ENCODE measurements around the gene CLDN14. TPM values are rescaled to one million over a fixed set of nuclear protein-coding genes. Genes with fewer than 3 reads are reported as not detected.

CLDN14 gene
- polyA plus RNA-seq, 4 donors: 0.09 TPM; not detected in 3

DNA sequence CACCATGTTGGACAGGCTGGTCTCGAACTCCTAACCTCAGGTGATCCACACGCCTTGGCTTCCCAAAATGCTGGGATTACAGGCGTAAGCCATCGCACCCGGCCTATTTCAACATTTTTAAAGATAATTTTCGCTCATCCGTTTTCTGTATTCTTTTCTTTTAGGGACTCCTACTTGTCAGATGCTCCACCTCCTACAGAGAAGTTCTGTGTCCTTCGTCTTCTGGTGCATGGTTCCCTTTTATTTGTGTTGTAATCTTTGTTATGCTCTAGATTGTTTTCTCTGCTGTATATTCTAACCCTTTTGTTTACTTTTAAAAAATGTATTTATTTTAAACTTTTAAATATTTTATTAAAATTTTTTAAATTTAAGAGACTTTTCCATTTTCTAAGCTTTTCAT lies 28.4 kb downstream of the CLDN14 start:
- DNase-seq (no peak), FAIRE-seq (no peak)
- Histone ChIP-seq H3K27me3 (ENCODE audit: control insufficient read depth in 3 of 3, insufficient read depth in 3 of 3, low read length in 3 of 3) (no peaks in the 10 kb centered on the region), H3K4me3 (ENCODE audit: low read depth in 1 of 3, low read length in 3 of 3) (no peak overlapping the region), H3K27ac (ENCODE audit: low read depth in 1 of 3, low read length in 2 of 3) (no peak overlapping the region), H3K36me3 (ENCODE audit: control insufficient read depth in 3 of 3, insufficient read depth in 2 of 3, low read depth in 1 of 3, low read length in 3 of 3) (no peaks in the 10 kb centered on the region), H3K4me1 (ENCODE audit: control insufficient read depth in 3 of 3, insufficient read depth in 2 of 3, low read depth in 1 of 3, low read length in 2 of 3) (no peaks in the 10 kb centered on the region), H3K9me3 (ENCODE audit: control insufficient read depth in 2 of 2, insufficient read depth in 1 of 2, low read depth in 1 of 2, low read length in 1 of 2) (no peaks in the 10 kb centered on the region)
- 92 to 93% (median 93%) methylated on average over 8 of the region's 8 CpGs for WGBS, 3 donors

DNA sequence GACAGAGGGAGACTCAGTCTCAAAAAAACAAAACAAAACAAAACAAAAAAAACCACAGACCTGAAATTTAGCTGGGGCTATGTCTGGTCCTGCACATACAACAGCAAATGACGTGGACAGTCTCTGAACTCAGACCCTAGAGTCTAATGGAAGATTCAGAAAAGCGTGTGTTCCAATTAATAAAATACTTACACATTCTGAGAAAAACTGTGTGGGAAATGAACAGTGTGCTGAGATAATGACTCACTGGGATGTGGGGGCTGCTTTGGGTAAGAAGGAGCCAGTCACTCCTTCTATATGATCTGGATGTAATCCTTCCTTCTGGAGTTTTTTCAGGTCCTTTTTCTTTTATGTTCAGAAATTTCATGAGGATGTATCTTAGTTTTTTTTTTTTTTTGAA lies 29.4 kb downstream of the CLDN14 start:
- no peak for FAIRE-seq
- Histone ChIP-seq H3K4me1 (ENCODE audit: control insufficient read depth in 3 of 3, insufficient read depth in 2 of 3, low read depth in 1 of 3, low read length in 2 of 3) (no peaks in the 10 kb centered on the region), H3K9me3 (ENCODE audit: control insufficient read depth in 2 of 2, insufficient read depth in 1 of 2, low read depth in 1 of 2, low read length in 1 of 2) (no peaks in the 10 kb centered on the region), H3K27me3 (ENCODE audit: control insufficient read depth in 3 of 3, insufficient read depth in 3 of 3, low read length in 3 of 3) (no peaks in the 10 kb centered on the region), H3K27ac (ENCODE audit: low read depth in 1 of 3, low read length in 2 of 3) (no peak overlapping the region), H3K36me3 (ENCODE audit: control insufficient read depth in 3 of 3, insufficient read depth in 2 of 3, low read depth in 1 of 3, low read length in 3 of 3) (no peaks in the 10 kb centered on the region), H3K4me3 (ENCODE audit: low read depth in 1 of 3, low read length in 3 of 3) (no peak overlapping the region)
- no peak for DNase-seq
- 53 to 80% (median 78%) methylated on average over 2 of the region's 2 CpGs for WGBS, 3 donors

DNA sequence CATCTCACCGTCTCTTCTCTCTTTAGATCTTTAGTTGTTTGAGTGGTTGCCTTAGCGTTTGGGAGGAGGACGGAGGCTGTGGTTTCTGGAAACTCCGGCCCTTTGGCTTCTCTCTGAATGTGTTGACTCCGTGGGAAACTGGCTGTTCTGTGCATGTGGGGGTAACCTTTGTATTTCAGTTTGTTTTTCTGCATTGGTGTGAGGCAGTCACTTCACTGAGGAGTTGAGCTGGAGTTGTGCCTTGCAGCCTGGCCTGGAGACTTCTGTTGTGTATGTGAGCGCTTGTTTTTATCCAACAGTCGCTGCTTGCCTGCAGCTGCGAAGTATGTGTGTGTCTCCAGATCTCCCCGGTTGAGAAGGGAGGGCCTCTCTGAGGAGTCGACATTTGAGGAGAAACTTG lies 33.6 kb downstream of the CLDN14 start:
- H3K4me3 ChIP-seq (ENCODE audit: low read depth in 1 of 3, low read length in 3 of 3): no peak overlapping the region
- no peaks in the 10 kb centered on the region for H3K4me1 ChIP-seq (ENCODE audit: control insufficient read depth in 3 of 3, insufficient read depth in 2 of 3, low read depth in 1 of 3, low read length in 2 of 3)
- 67 to 79% (median 71%) methylated on average over 10 of the region's 10 CpGs for WGBS, 3 donors
- H3K36me3 ChIP-seq (ENCODE audit: control insufficient read depth in 3 of 3, insufficient read depth in 2 of 3, low read depth in 1 of 3, low read length in 3 of 3): no peaks in the 10 kb centered on the region
- FAIRE-seq: no peak
- H3K27me3 ChIP-seq (ENCODE audit: control insufficient read depth in 3 of 3, insufficient read depth in 3 of 3, low read length in 3 of 3): no peaks in the 10 kb centered on the region
- H3K27ac ChIP-seq (ENCODE audit: low read depth in 1 of 3, low read length in 2 of 3): no peak overlapping the region
- no peaks in the 10 kb centered on the region for H3K9me3 ChIP-seq (ENCODE audit: control insufficient read depth in 2 of 2, insufficient read depth in 1 of 2, low read depth in 1 of 2, low read length in 1 of 2)
- no peak for DNase-seq

DNA sequence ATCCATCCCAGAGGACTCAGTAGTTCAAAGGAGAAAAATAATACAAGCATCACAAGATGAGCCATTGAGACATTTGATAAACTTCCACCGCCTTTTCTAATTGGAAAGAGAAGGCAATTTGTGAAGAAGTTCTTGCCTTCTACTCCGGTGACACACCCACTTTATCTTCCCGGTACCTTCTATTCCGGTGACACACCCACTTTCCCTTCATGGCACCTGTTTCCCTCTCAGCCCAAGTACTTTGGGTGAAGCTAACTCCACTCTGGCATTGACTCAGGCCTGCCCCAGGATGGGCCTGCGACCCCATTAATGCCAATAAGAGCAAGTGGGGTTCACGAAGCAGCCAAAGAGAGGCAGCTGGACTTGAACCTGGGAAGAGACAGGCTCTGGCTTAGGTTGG lies 38.2 kb downstream of the CLDN14 start:
- Histone ChIP-seq H3K4me1 (ENCODE audit: control insufficient read depth in 3 of 3, insufficient read depth in 2 of 3, low read depth in 1 of 3, low read length in 2 of 3) (no peaks in the 10 kb centered on the region), H3K36me3 (ENCODE audit: control insufficient read depth in 3 of 3, insufficient read depth in 2 of 3, low read depth in 1 of 3, low read length in 3 of 3) (no peaks in the 10 kb centered on the region), H3K27me3 (ENCODE audit: control insufficient read depth in 3 of 3, insufficient read depth in 3 of 3, low read length in 3 of 3) (no peaks in the 10 kb centered on the region), H3K9me3 (ENCODE audit: control insufficient read depth in 2 of 2, insufficient read depth in 1 of 2, low read depth in 1 of 2, low read length in 1 of 2) (no peaks in the 10 kb centered on the region), H3K4me3 (ENCODE audit: low read depth in 1 of 3, low read length in 3 of 3) (no peak overlapping the region), H3K27ac (ENCODE audit: low read depth in 1 of 3, low read length in 2 of 3) (no peak overlapping the region)
- DNase-seq (peak in 1 of 2 donors; percentile 26), FAIRE-seq (no peak)
- WGBS, 3 donors: 43 to 74% (median 63%) methylated on average over 6 of the region's 6 CpGs

- Histone ChIP-seq H3K27ac (ENCODE audit: low read depth in 1 of 3, low read length in 2 of 3) (no peak overlapping the region), H3K4me1 (ENCODE audit: control insufficient read depth in 3 of 3, insufficient read depth in 2 of 3, low read depth in 1 of 3, low read length in 2 of 3) (no peaks in the 10 kb centered on the region), H3K36me3 (ENCODE audit: control insufficient read depth in 3 of 3, insufficient read depth in 2 of 3, low read depth in 1 of 3, low read length in 3 of 3) (no peaks in the 10 kb centered on the region), H3K27me3 (ENCODE audit: control insufficient read depth in 3 of 3, insufficient read depth in 3 of 3, low read length in 3 of 3) (no peaks in the 10 kb centered on the region), H3K9me3 (ENCODE audit: control insufficient read depth in 2 of 2, insufficient read depth in 1 of 2, low read depth in 1 of 2, low read length in 1 of 2) (no peaks in the 10 kb centered on the region), H3K4me3 (ENCODE audit: low read depth in 1 of 3, low read length in 3 of 3) (no peak overlapping the region)
- FAIRE-seq (no peak), DNase-seq (no peak)
- WGBS, 3 donors: 26 to 42% (median 28%) methylated on average over 6 of the region's 6 CpGs
Measured at GRCh38 chr21:36437745-36438128, 42.2 kb downstream of the CLDN14 start.

GRCh38 chr21:36436829-36437744 lies 42.8 kb downstream of the CLDN14 start:
- no peak overlapping the region for H3K27ac ChIP-seq (ENCODE audit: low read depth in 1 of 3, low read length in 2 of 3)
- no peak overlapping the region for H3K4me3 ChIP-seq (ENCODE audit: low read depth in 1 of 3, low read length in 3 of 3)
- H3K36me3 ChIP-seq (ENCODE audit: control insufficient read depth in 3 of 3, insufficient read depth in 2 of 3, low read depth in 1 of 3, low read length in 3 of 3): no peaks in the 10 kb centered on the region
- no peaks in the 10 kb centered on the region for H3K27me3 ChIP-seq (ENCODE audit: control insufficient read depth in 3 of 3, insufficient read depth in 3 of 3, low read length in 3 of 3)
- FAIRE-seq (no peak), DNase-seq (no peak)
- no peaks in the 10 kb centered on the region for H3K4me1 ChIP-seq (ENCODE audit: control insufficient read depth in 3 of 3, insufficient read depth in 2 of 3, low read depth in 1 of 3, low read length in 2 of 3)
- H3K9me3 ChIP-seq (ENCODE audit: control insufficient read depth in 2 of 2, insufficient read depth in 1 of 2, low read depth in 1 of 2, low read length in 1 of 2): no peaks in the 10 kb centered on the region
- WGBS, 3 donors: 78 to 88% (median 82%) methylated on average over 5 of the region's 5 CpGs

- H3K4me3 ChIP-seq (ENCODE audit: low read depth in 1 of 3, low read length in 3 of 3): no peak overlapping the region
- H3K9me3 ChIP-seq (ENCODE audit: control insufficient read depth in 2 of 2, insufficient read depth in 1 of 2, low read depth in 1 of 2, low read length in 1 of 2): no peaks in the 10 kb centered on the region
- H3K36me3 ChIP-seq (ENCODE audit: control insufficient read depth in 3 of 3, insufficient read depth in 2 of 3, low read depth in 1 of 3, low read length in 3 of 3): no peaks in the 10 kb centered on the region
- no peak for FAIRE-seq
- no peaks in the 10 kb centered on the region for H3K27me3 ChIP-seq (ENCODE audit: control insufficient read depth in 3 of 3, insufficient read depth in 3 of 3, low read length in 3 of 3)
- no peak overlapping the region for H3K27ac ChIP-seq (ENCODE audit: low read depth in 1 of 3, low read length in 2 of 3)
- 82 to 84% (median 82%) methylated on average over 6 of the region's 6 CpGs for WGBS, 3 donors
- peaks cover 0 to 5% (median 0%) of the 10 kb centered on the region in 3 donors for H3K4me1 ChIP-seq (ENCODE audit: control insufficient read depth in 3 of 3, insufficient read depth in 2 of 3, low read depth in 1 of 3, low read length in 2 of 3)
- no peak for DNase-seq
Measured at GRCh38 chr21:36434144-36434543, 45.8 kb downstream of the CLDN14 start.

- no peaks in the 10 kb centered on the region for H3K36me3 ChIP-seq (ENCODE audit: control insufficient read depth in 3 of 3, insufficient read depth in 2 of 3, low read depth in 1 of 3, low read length in 3 of 3)
- peaks cover 0 to 5% (median 0%) of the 10 kb centered on the region in 3 donors for H3K4me1 ChIP-seq (ENCODE audit: control insufficient read depth in 3 of 3, insufficient read depth in 2 of 3, low read depth in 1 of 3, low read length in 2 of 3)
- no peak overlapping the region for H3K4me3 ChIP-seq (ENCODE audit: low read depth in 1 of 3, low read length in 3 of 3)
- no peaks in the 10 kb centered on the region for H3K27me3 ChIP-seq (ENCODE audit: control insufficient read depth in 3 of 3, insufficient read depth in 3 of 3, low read length in 3 of 3)
- DNase-seq: no peak
- whole genome bisulfite sequencing, 3 donors: 62 to 76% (median 70%) methylated on average over 7 of the region's 7 CpGs
- no peak for FAIRE-seq
- no peaks in the 10 kb centered on the region for H3K9me3 ChIP-seq (ENCODE audit: control insufficient read depth in 2 of 2, insufficient read depth in 1 of 2, low read depth in 1 of 2, low read length in 1 of 2)
- no peak overlapping the region for H3K27ac ChIP-seq (ENCODE audit: low read depth in 1 of 3, low read length in 2 of 3)
Measured at GRCh38 chr21:36433059-36433709, 46.7 kb downstream of the CLDN14 start.

All from small intestine (tissue), 7 donors.